ENCODE data around the gene ARG2. TPM values are rescaled to one million over a fixed set of nuclear protein-coding genes. Genes with fewer than 3 reads are reported as not detected.

The ARG2 gene
- total and polyA plus RNA-seq, 2 donors (not counting 1 experiment from before 2014, with no cell fraction given), result 1.9 to 8.4 TPM

DNA sequence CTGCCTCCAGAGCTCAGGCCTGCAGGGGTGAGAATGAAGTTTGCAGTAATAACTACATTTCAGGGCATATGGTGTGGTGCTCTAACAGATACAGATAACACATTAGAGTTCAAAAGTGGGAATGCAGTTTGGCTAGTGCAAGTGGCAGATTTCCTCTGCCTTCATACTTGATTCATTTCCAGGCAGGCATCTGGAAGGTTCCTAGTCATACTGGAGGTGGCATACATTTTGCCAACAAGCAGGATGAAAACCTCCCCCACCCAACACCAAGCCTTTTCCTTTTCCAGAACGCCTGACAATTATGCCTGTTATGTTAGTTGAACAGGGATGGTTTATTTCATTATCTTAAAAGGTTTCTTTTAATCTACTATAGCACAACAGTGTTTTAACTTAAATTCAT, 30.4 kb downstream of the ARG2 start:
- Histone ChIP-seq H3K27me3 (ENCODE audit: control insufficient read depth, insufficient read depth, low read length) (no peaks in the 10 kb centered on the region), H3K9ac (ENCODE audit: insufficient read depth, low read length) (no peak overlapping the region), H3K4me2 (ENCODE audit: extremely low read depth, insufficient read depth, low read length) (no peak overlapping the region), H3K36me3 (ENCODE audit: control insufficient read depth, insufficient read depth, low read length) (peaks cover 7% of the 10 kb centered on the region), H3K9me3 (ENCODE audit: control insufficient read depth, insufficient read depth, low read depth, low read length) (no peaks in the 10 kb centered on the region), H3K4me1 (ENCODE audit: control insufficient read depth, extremely low read depth, insufficient read depth, low read length) (peaks cover 8% of the 10 kb centered on the region), H3K4me3 (replicated peaks in 1 of 4; ENCODE audit: control extremely low read depth in 1 of 4, insufficient read depth in 1 of 4, low read depth in 3 of 4, low read length in 4 of 4) (no peak overlapping the region), H4K20me1 (ENCODE audit: control insufficient read depth, extremely low read depth, insufficient read depth, low read length) (peaks cover 1% of the 10 kb centered on the region), H3K27ac (ENCODE audit: insufficient read depth, low read length) (peak overlapping the region; percentile 62), H2AFZ (ENCODE audit: low read length) (no peak overlapping the region), H3K79me2 (ENCODE audit: control insufficient read depth, insufficient read depth, low read length) (no peaks in the 10 kb centered on the region)
- TF ChIP-seq, protein P1, sequence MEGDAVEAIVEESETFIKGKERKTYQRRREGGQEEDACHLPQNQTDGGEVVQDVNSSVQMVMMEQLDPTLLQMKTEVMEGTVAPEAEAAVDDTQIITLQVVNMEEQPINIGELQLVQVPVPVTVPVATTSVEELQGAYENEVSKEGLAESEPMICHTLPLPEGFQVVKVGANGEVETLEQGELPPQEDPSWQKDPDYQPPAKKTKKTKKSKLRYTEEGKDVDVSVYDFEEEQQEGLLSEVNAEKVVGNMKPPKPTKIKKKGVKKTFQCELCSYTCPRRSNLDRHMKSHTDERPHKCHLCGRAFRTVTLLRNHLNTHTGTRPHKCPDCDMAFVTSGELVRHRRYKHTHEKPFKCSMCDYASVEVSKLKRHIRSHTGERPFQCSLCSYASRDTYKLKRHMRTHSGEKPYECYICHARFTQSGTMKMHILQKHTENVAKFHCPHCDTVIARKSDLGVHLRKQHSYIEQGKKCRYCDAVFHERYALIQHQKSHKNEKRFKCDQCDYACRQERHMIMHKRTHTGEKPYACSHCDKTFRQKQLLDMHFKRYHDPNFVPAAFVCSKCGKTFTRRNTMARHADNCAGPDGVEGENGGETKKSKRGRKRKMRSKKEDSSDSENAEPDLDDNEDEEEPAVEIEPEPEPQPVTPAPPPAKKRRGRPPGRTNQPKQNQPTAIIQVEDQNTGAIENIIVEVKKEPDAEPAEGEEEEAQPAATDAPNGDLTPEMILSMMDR (conservative IDR thresholded peaks at IDR 0.05 in 1 of 2, IDR thresholded peaks at IDR 0.05 in 1 of 2; ENCODE audit: low read depth in 1 of 2, low read length in 2 of 2), result no peak
- no peak for TF ChIP-seq EZH2 (IDR thresholded peaks at IDR 0.05; ENCODE audit: low read length, missing control alignments)
- no peak for DNase-seq (ENCODE audit: low read depth in 2 of 2)

DNA sequence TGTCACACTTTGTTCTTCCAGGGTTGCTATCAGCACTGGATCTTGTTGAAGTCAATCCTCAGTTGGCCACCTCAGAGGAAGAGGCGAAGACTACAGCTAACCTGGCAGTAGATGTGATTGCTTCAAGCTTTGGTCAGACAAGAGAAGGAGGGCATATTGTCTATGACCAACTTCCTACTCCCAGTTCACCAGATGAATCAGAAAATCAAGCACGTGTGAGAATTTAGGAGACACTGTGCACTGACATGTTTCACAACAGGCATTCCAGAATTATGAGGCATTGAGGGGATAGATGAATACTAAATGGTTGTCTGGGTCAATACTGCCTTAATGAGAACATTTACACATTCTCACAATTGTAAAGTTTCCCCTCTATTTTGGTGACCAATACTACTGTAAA, 31.0 kb downstream of the ARG2 start:
- H3K9ac ChIP-seq (ENCODE audit: insufficient read depth, low read length), result no peak overlapping the region

DNA sequence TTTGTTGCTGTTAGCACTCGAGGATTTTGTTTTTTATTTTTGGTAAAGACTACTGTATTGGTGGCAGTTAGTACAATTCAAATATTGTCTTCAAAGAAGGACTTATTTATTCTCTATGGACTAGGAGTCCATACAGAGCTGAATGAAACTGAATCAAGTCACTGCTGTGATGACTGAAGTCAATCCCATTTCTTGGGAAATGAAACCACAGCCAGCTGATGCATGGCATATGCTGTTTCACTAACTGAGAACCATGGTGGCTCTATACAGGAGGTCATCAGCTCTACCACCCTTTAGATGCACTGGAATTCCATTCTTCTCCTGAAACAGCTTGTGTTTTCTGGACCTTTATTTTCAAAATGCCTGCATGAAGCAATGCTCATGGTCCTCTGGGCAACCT, 32.5 kb downstream of the ARG2 start:
- TF ChIP-seq, protein P1 (conservative IDR thresholded peaks at IDR 0.05 in 1 of 2, IDR thresholded peaks at IDR 0.05 in 1 of 2; ENCODE audit: low read depth in 1 of 2, low read length in 2 of 2), result no peak
- no peak for TF ChIP-seq EZH2 (IDR thresholded peaks at IDR 0.05; ENCODE audit: low read length, missing control alignments)
- DNase-seq (ENCODE audit: low read depth in 2 of 2), result no peak
- Histone ChIP-seq H2AFZ (ENCODE audit: low read length) (no peak overlapping the region), H3K9me3 (ENCODE audit: control insufficient read depth, insufficient read depth, low read depth, low read length) (no peaks in the 10 kb centered on the region), H3K27ac (ENCODE audit: insufficient read depth, low read length) (no peak overlapping the region), H3K4me2 (ENCODE audit: extremely low read depth, insufficient read depth, low read length) (no peak overlapping the region), H3K27me3 (ENCODE audit: control insufficient read depth, insufficient read depth, low read length) (no peaks in the 10 kb centered on the region), H3K36me3 (ENCODE audit: control insufficient read depth, insufficient read depth, low read length) (peaks cover 7% of the 10 kb centered on the region), H3K79me2 (ENCODE audit: control insufficient read depth, insufficient read depth, low read length) (no peaks in the 10 kb centered on the region), H3K9ac (ENCODE audit: insufficient read depth, low read length) (no peak overlapping the region), H4K20me1 (ENCODE audit: control insufficient read depth, extremely low read depth, insufficient read depth, low read length) (peaks cover 1% of the 10 kb centered on the region), H3K4me3 (replicated peaks in 1 of 4; ENCODE audit: control extremely low read depth in 1 of 4, insufficient read depth in 1 of 4, low read depth in 3 of 4, low read length in 4 of 4) (no peak overlapping the region), H3K4me1 (ENCODE audit: control insufficient read depth, extremely low read depth, insufficient read depth, low read length) (peaks cover 8% of the 10 kb centered on the region)

More for the DNA sequence above, 31.0 kb downstream of the ARG2 start:
- Histone ChIP-seq H3K4me2 (ENCODE audit: extremely low read depth, insufficient read depth, low read length) (no peak overlapping the region), H3K27ac (ENCODE audit: insufficient read depth, low read length) (peak overlapping the region; percentile 62), H3K27me3 (ENCODE audit: control insufficient read depth, insufficient read depth, low read length) (no peaks in the 10 kb centered on the region), H3K79me2 (ENCODE audit: control insufficient read depth, insufficient read depth, low read length) (no peaks in the 10 kb centered on the region), H3K9me3 (ENCODE audit: control insufficient read depth, insufficient read depth, low read depth, low read length) (no peaks in the 10 kb centered on the region), H3K36me3 (ENCODE audit: control insufficient read depth, insufficient read depth, low read length) (peaks cover 7% of the 10 kb centered on the region), H4K20me1 (ENCODE audit: control insufficient read depth, extremely low read depth, insufficient read depth, low read length) (peaks cover 1% of the 10 kb centered on the region), H3K4me3 (replicated peaks in 1 of 4; ENCODE audit: control extremely low read depth in 1 of 4, insufficient read depth in 1 of 4, low read depth in 3 of 4, low read length in 4 of 4) (no peak overlapping the region), H3K4me1 (ENCODE audit: control insufficient read depth, extremely low read depth, insufficient read depth, low read length) (peaks cover 8% of the 10 kb centered on the region), H2AFZ (ENCODE audit: low read length) (no peak overlapping the region)
- DNase-seq (ENCODE audit: low read depth in 2 of 2), result peak; percentile 48 to 51
- TF ChIP-seq EZH2 (IDR thresholded peaks at IDR 0.05; ENCODE audit: low read length, missing control alignments), result no peak
- TF ChIP-seq, protein P1 (conservative IDR thresholded peaks at IDR 0.05 in 1 of 2, IDR thresholded peaks at IDR 0.05 in 1 of 2; ENCODE audit: low read depth in 1 of 2, low read length in 2 of 2), result no peak

Data from fibroblast of lung (primary cell).